Keratinocyte (primary cell): Measurements from ENCODE around the gene CCNDBP1. TPM values are rescaled to one million over a fixed set of nuclear protein-coding genes. Genes with fewer than 3 reads are reported as not detected.

Source experiments
- DNase-seq: peaks from one replicate; pipeline ENCODE4 v3.0.0-alpha.2; 2011; ENCODE audit warnings: low read depth, missing footprints, low spot score
- FAIRE-seq: peaks from 2 replicates; lab custom pipeline; 2011; peaks lifted over from hg19 to GRCh38; lab: Jason Lieb, UNC
- H2AFZ ChIP-seq: 2 replicates; pipeline ENCODE4 v1.6.0; 2012; ENCODE audit warnings: low read length, control low read depth, inconsistent platforms; ENCODE audit not compliant: control insufficient read depth
- H3K27ac ChIP-seq: 2 replicates; pipeline ENCODE4 v1.5.1; 2011; ENCODE audit warnings: low read length; ENCODE audit not compliant: control insufficient read depth, insufficient read depth
- H3K27me3 ChIP-seq: 3 replicates; pipeline ENCODE4 v1.6.0; 2011; ENCODE audit warnings: low read length; ENCODE audit not compliant: control insufficient read depth, insufficient read depth; ENCODE audit errors: extremely low read depth
- H3K36me3 ChIP-seq, 2 experiments: 2 replicates in 1 of 2; 3 replicates in 1 of 2; pipeline ENCODE4 v1.5.1; 2011; ENCODE audit warnings: low read length in 2 of 2, mild to moderate bottlenecking in 1 of 2; ENCODE audit not compliant: control insufficient read depth in 2 of 2, insufficient read depth in 2 of 2; ENCODE audit errors: extremely low read depth in 1 of 2
- H3K4me1 ChIP-seq: 3 replicates; pipeline ENCODE4 v1.5.1; 2011; ENCODE audit warnings: low read length; ENCODE audit not compliant: control insufficient read depth, insufficient read depth; ENCODE audit errors: extremely low read depth
- H3K4me2 ChIP-seq: 3 replicates; pipeline ENCODE4 v1.6.0; 2011; ENCODE audit warnings: low read depth, low read length; ENCODE audit not compliant: control insufficient read depth, insufficient read depth; ENCODE audit errors: extremely low read depth
- H3K4me3 ChIP-seq, 3 experiments: fragments of 200-600 bp in 1 of 3; sonication (generic) in 1 of 3; 2 replicates in 2 of 3; 3 replicates in 1 of 3; pipeline ENCODE4 v1.5.1; 2011 to 2016; ENCODE audit warnings: low read length in 3 of 3, mild to moderate bottlenecking in 3 of 3, control low read depth in 2 of 3, inconsistent platforms in 1 of 3, low read depth in 1 of 3, mixed read lengths in 1 of 3, mixed run types in 1 of 3, moderate library complexity in 1 of 3; ENCODE audit not compliant: control insufficient read depth in 2 of 3, insufficient read depth in 2 of 3; ENCODE audit errors: extremely low read depth in 1 of 3
- H3K79me2 ChIP-seq: 2 replicates; pipeline ENCODE4 v1.6.0; 2012; ENCODE audit warnings: low read length; ENCODE audit not compliant: control insufficient read depth, insufficient read depth
- H3K9ac ChIP-seq: 3 replicates; pipeline ENCODE4 v1.6.0; 2011; ENCODE audit warnings: low read length; ENCODE audit not compliant: control insufficient read depth, insufficient read depth; ENCODE audit errors: extremely low read depth
- H3K9me1 ChIP-seq: 3 replicates; pipeline ENCODE4 v1.6.0; 2011; ENCODE audit warnings: low read length; ENCODE audit not compliant: control insufficient read depth, insufficient read depth; ENCODE audit errors: extremely low read depth
- H3K9me3 ChIP-seq: 2 replicates; pipeline ENCODE4 v1.5.1; 2012; ENCODE audit warnings: low read depth, low read length; ENCODE audit not compliant: control insufficient read depth
- H4K20me1 ChIP-seq: 3 replicates; pipeline ENCODE4 v1.6.0; 2011; ENCODE audit warnings: low read length; ENCODE audit not compliant: control insufficient read depth, insufficient read depth; ENCODE audit errors: extremely low read depth
- CTCF ChIP-seq, 3 experiments: IDR thresholded peaks in 1 of 3; conservative IDR thresholded peaks in 1 of 3; optimal IDR thresholded peaks in 1 of 3; 2 replicates in 2 of 3; 3 replicates in 1 of 3; pipeline versions ENCODE3 to v1.5.1; 2011; ENCODE audit warnings: low read length in 3 of 3, mild to moderate bottlenecking in 3 of 3, moderate library complexity in 2 of 3, control low read depth in 1 of 3, inconsistent platforms in 1 of 3; ENCODE audit not compliant: insufficient read depth in 2 of 3; ENCODE audit errors: extremely low read depth in 1 of 3
- EZH2 ChIP-seq: IDR thresholded peaks from one replicate; pipeline ENCODE4 v1.6.1; 2012; ENCODE audit warnings: inconsistent platforms, mild to moderate bottlenecking, low read length, moderate library complexity
- dilution Hi-C: fragments of 300-500 bp; cut with MboI; formaldehyde crosslinking; loops from one replicate; pipeline ENCODE4 v1.7.0; 2020; ENCODE audit warnings: low sequenced_read_pairs; ENCODE audit not compliant: extremely low pct_ligation_motif_present
- polyA plus RNA-seq, 5 experiments: library from polyadenylated mRNA; depleted of rRNA in 3 of 5; stranded (reverse) in 3 of 5; stranded (forward) in 1 of 5; unstranded in 1 of 5; fragments of >200 nt; gene quantifications; 1 replicate in 1 of 5; 2 replicates in 3 of 5; 3 replicates in 1 of 5; pipeline versions ENCODE4 v1.2.1 to v1.2.3, GENCODE V29; 2011 to 2012; ENCODE audit warnings: missing spikeins in 2 of 5, low read depth in 1 of 5, low replicate concordance in 1 of 5

The CCNDBP1 gene
- polyA plus RNA-seq, 1 donor (not counting 4 experiments of a cell fraction or from before 2014, with no cell fraction given) = 53.5 TPM

- no peak overlapping the region for H2AFZ ChIP-seq
- no peaks in the 10 kb centered on the region for H4K20me1 ChIP-seq
- no peak for DNase-seq
- no peak overlapping the region for H3K4me3 ChIP-seq
- no peaks in the 10 kb centered on the region for H3K9me3 ChIP-seq
- dilution Hi-C loops = no loop called here
- no peaks in the 10 kb centered on the region for H3K79me2 ChIP-seq
- H3K9ac ChIP-seq = no peak overlapping the region
- FAIRE-seq = no peak
- peaks cover 3% of the 10 kb centered on the region for H3K27me3 ChIP-seq
- no peak overlapping the region for H3K27ac ChIP-seq
- H3K36me3 ChIP-seq = no peaks in the 10 kb centered on the region
- H3K9me1 ChIP-seq = no peaks in the 10 kb centered on the region
- H3K4me1 ChIP-seq = peaks cover 8% of the 10 kb centered on the region
- H3K4me2 ChIP-seq = no peak overlapping the region
- TF ChIP-seq EZH2 (no peak), CTCF (optimal IDR thresholded peaks at IDR 0.05 in 1 of 3, IDR thresholded peaks at IDR 0.05 in 1 of 3, conservative IDR thresholded peaks at IDR 0.05 in 1 of 3; ENCODE audit: extremely low read depth in 1 of 3, insufficient read depth in 2 of 3, low read length in 3 of 3) (no peak)
These were observed 29.5 kb downstream of the CCNDBP1 start for GRCh38 chr15:43214592-43215295.

- TF ChIP-seq CTCF (optimal IDR thresholded peaks at IDR 0.05 in 1 of 3, IDR thresholded peaks at IDR 0.05 in 1 of 3, conservative IDR thresholded peaks at IDR 0.05 in 1 of 3; ENCODE audit: extremely low read depth in 1 of 3, insufficient read depth in 2 of 3, low read length in 3 of 3) (no peak), EZH2 (no peak)
- peaks cover 8% of the 10 kb centered on the region for H3K4me1 ChIP-seq
- H3K79me2 ChIP-seq = no peaks in the 10 kb centered on the region
- no peak for FAIRE-seq
- H3K9ac ChIP-seq = no peak overlapping the region
- H4K20me1 ChIP-seq = no peaks in the 10 kb centered on the region
- H3K4me3 ChIP-seq = no peak overlapping the region
- dilution Hi-C loops = no loop called here
- peak; percentile 30 for DNase-seq
- no peaks in the 10 kb centered on the region for H3K9me3 ChIP-seq
- H3K27me3 ChIP-seq = no peaks in the 10 kb centered on the region
- no peaks in the 10 kb centered on the region for H3K9me1 ChIP-seq
- no peaks in the 10 kb centered on the region for H3K36me3 ChIP-seq
- no peak overlapping the region for H2AFZ ChIP-seq
- H3K4me2 ChIP-seq = no peak overlapping the region
- H3K27ac ChIP-seq = peak overlapping the region; percentile 10
These were observed 30.8 kb downstream of the CCNDBP1 start for GRCh38 chr15:43215961-43216360.
